ENCODE measurements around the gene UNC13B.

Gene UNC13B

GRCh38 chr9:35161713-35162604, at the start of gene UNC13B:
TSS of gene UNC13B (plus strand) at chr9:35162009. CDS start at chr9:35162284, 275 bp downstream.
- TF ChIP-seq, protein P1, sequence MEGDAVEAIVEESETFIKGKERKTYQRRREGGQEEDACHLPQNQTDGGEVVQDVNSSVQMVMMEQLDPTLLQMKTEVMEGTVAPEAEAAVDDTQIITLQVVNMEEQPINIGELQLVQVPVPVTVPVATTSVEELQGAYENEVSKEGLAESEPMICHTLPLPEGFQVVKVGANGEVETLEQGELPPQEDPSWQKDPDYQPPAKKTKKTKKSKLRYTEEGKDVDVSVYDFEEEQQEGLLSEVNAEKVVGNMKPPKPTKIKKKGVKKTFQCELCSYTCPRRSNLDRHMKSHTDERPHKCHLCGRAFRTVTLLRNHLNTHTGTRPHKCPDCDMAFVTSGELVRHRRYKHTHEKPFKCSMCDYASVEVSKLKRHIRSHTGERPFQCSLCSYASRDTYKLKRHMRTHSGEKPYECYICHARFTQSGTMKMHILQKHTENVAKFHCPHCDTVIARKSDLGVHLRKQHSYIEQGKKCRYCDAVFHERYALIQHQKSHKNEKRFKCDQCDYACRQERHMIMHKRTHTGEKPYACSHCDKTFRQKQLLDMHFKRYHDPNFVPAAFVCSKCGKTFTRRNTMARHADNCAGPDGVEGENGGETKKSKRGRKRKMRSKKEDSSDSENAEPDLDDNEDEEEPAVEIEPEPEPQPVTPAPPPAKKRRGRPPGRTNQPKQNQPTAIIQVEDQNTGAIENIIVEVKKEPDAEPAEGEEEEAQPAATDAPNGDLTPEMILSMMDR (IDR thresholded peaks at IDR 0.05; ENCODE audit: insufficient read depth, low read length, missing control alignments) = no peak
- CTCF ChIA-PET = interaction anchor here (0.7 to 1.8 kb wide), 9 partner anchors 12 to 401 kb away, joined by 3 to 12 read pairs (median 4); partner anchors contain the start of genes ATOSB and PIGO
- POLR2A ChIA-PET = interaction anchor here (0.9 kb wide), 1 partner anchor 48 kb away, joined by 3 read pairs; no protein-coding TSS in a partner anchor
- DNase-seq (ENCODE audit: low read depth, low spot score) = no peak
- peak within 1 kb of the TSS; percentile 90 for H3K4me3 ChIP-seq (ENCODE audit: low read depth, low read length)

- DNase-seq (ENCODE audit: low read depth, low spot score) = no peak
- ChIA-PET CTCF (interaction anchor here (0.8 to 15.9 kb wide), 7 partner anchors 9 to 366 kb away, joined by 3 to 162 read pairs (median 4); partner anchors contain the start of genes PIGO and STOML2), POLR2A (interaction anchor here (0.8 to 2.5 kb wide), 4 partner anchors 9 to 41 kb away, joined by 3 to 13 read pairs (median 5); partner anchors contain the start of genes FANCG, STOML2 and VCP)
- TF ChIP-seq, protein P1 (IDR thresholded peaks at IDR 0.05; ENCODE audit: insufficient read depth, low read length, missing control alignments) = no peak
- H3K4me3 ChIP-seq (ENCODE audit: low read depth, low read length) = peak overlapping the region; percentile 52
These were observed 49.4 kb upstream of the UNC13B start for GRCh38 chr9:35112257-35113020.

DNA sequence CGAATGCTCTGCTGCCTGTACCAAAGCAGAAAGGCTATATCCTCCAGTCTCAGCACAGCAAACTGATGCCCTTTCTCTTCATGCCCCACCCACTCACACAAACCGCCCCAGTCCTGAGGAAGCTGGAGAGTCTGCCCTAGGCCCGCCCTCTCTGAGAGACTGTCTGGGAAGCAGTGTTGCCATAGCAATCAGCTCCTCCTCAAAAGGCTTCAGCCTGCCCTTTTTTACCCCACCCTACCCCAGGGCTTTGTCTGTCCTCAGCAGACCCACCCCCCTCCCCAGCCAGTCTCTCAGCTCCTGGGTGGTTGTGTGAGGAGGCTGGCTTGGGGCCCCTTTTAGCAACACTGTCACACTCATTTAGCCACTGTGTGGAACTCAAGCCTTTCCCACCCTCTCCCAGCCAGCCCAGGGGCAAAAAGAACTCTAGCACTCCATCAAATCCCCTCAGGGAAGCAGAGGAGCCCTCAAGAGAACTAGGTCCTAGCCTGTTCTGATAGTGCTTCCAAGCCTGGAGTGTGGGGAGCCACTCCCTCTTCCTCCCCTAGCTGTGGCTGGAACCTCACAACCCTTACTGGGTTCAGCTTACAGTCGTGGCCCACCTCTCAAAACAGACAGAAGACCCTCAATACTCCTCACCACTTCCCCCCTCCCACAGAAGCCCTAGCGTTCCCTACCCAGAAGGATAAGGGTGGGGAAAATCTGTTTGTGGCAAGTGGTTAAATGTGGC, 47.5 kb upstream of the UNC13B start:
- ChIA-PET CTCF (interaction anchor here (1.2 to 15.9 kb wide), 11 partner anchors 9 to 440 kb away, joined by 3 to 181 read pairs (median 9); partner anchors contain the start of genes PIGO, RUSC2 and STOML2), POLR2A (interaction anchor here (0.5 to 1.7 kb wide), 8 partner anchors 11 to 375 kb away, joined by 3 to 12 read pairs (median 4); partner anchors contain the start of genes FANCG, RUSC2, STOML2 and UNC13B)

GRCh38 chr9:35114840-35115628, 46.8 kb upstream of the UNC13B start:
- POLR2A ChIA-PET = interaction anchor here (0.7 to 1.7 kb wide), 6 partner anchors 35 to 375 kb away, joined by 3 to 5 read pairs (median 4); partner anchors contain the start of genes FANCG and RUSC2
- TF ChIP-seq, protein P1 (IDR thresholded peaks at IDR 0.05; ENCODE audit: insufficient read depth, low read length, missing control alignments) = no peak
- CTCF ChIA-PET = interaction anchor here (0.6 to 15.9 kb wide), 18 partner anchors 8 to 633 kb away, joined by 3 to 181 read pairs (median 4); partner anchors contain the start of genes PIGO, RUSC2 and UNC13B
- H3K4me3 ChIP-seq (ENCODE audit: low read depth, low read length) = peak overlapping the region; percentile 99
- DNase-seq (ENCODE audit: low read depth, low spot score) = no peak

More for the DNA sequence above, 47.5 kb upstream of the UNC13B start:
- DNase-seq (ENCODE audit: low read depth, low spot score) = peak; percentile 83
- TF ChIP-seq, protein P1 (IDR thresholded peaks at IDR 0.05; ENCODE audit: insufficient read depth, low read length, missing control alignments) = no peak
- H3K4me3 ChIP-seq (ENCODE audit: low read depth, low read length) = peak overlapping the region; percentile 99

Measured in AG04449 (cell line).